HFF-Myc (cell line): ENCODE results near the gene EYS.

ENCODE experiments used
- DNase-seq: peaks from one replicate; pipeline ENCODE4 v3.0.0-alpha.2; 2011; ENCODE audit warnings: low read depth; ENCODE audit errors: extremely low read depth
- H3K4me3 ChIP-seq: replicated peaks from 2 replicates; pipeline ENCODE4 v1.5.1; 2011; ENCODE audit warnings: low read depth, mild to moderate bottlenecking, control low read depth, low read length
- CTCF ChIP-seq: IDR thresholded peaks from 2 replicates; pipeline ENCODE4 v1.5.1; 2012; ENCODE audit warnings: mild to moderate bottlenecking, low read depth, low read length, control low read depth; ENCODE audit errors: missing control alignments

EYS gene

DNA sequence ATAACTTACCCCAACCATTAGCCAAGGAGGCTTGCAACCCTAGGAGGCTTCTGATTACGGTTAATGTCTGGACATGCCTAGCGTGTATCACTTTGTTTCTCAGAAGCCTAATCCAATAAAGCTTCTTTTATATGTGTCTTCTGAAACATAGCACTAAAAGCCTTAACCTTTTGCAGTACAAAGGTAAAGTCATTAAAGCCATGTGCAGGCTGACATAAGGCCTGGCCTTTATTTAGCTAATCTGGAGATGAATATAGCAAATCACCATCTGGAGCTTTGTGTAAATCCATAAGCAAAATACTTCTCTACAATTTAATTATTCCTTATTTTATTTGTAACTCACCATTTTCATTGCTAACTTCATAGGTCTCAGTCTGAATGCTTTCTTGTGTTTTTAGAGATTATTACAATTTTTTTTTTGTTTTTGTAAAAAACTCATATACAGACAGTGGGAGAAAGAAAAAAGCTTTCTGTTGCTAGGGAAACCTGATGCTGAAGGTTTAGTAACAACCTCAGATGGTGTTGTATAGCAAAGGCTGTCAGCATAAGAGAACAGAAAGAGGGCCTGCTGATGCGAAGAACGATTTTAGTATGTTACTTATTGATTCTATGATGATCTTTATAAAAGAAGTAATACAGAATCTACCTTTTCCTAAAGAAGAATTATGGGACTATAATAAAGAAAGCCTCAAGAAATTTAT is at the start of gene EYS:
Gene EYS (minus strand): TSS at position 101 of the 701 bp plus-strand sequence. CDS start 211,816 bp downstream, outside the sequence.
- DNase-seq: no peak
- H3K4me3 ChIP-seq: no peak within 1 kb of the TSS
- TF ChIP-seq CTCF: no peak

GRCh38 chr6:65746302-65746701 is 39.3 kb upstream of the EYS start:
- TF ChIP-seq CTCF: no peak
- no peak overlapping the region for H3K4me3 ChIP-seq
- DNase-seq: no peak

GRCh38 chr6:65745614-65746013 is 38.6 kb upstream of the EYS start:
- no peak for TF ChIP-seq CTCF
- no peak for DNase-seq

GRCh38 chr6:65728879-65729479 is 22.0 kb upstream of the EYS start:
- DNase-seq: no peak
- no peak for TF ChIP-seq CTCF
- no peak overlapping the region for H3K4me3 ChIP-seq

More at GRCh38 chr6:65745614-65746013, 38.6 kb upstream of the EYS start:
- no peak overlapping the region for H3K4me3 ChIP-seq

DNA sequence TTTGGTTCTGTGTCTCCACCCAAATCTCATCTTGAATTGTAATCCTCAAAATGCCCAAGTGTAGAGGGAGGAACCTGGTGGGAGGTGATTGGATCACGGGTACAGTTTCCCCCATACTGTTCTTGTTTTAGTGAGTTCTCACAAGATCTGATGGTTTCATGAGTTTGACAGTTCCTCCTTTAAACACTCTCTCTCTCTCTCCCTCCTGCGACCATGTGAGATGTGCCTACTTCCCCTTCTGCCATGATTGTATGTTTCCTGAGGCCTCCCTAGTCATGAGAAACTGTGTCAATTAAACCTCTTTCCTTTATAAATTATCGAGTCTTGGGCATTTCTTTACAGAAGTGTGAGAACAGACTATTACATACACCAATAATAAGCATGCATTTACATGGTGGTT is 12.1 kb upstream of the EYS start:
- H3K4me3 ChIP-seq: no peak overlapping the region
- DNase-seq: no peak
- TF ChIP-seq CTCF: no peak

DNA sequence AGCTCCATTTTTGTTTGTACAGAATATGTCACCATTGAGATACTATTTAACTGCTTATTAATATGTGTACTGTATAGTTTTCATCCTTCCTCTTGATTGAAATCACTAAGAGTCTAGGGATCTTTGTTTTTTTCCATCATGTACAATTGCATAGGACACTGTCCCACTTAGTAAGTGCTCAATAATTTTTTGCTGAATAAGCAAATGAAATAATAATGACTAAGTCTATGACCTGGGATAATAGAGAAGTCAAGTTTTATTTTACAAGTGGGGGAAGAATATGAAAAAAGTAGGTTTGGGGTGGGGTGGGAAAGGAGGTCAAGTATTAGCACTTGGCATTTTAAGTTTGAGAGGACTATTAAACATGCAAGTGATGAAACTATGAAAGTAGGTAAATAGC is 4.5 kb upstream of the EYS start:
- no peak for TF ChIP-seq CTCF
- DNase-seq: no peak
- no peak overlapping the region for H3K4me3 ChIP-seq
